IMR-90 (cell line): ENCODE data around the gene ARHGDIA. TPM values are rescaled to one million over a fixed set of nuclear protein-coding genes. Genes with fewer than 3 reads are reported as not detected.

Source experiments
- ATAC-seq: fragments of 200-7000 bp; cut with Tn5 transposase; 2 replicates; pipeline ENCODE4 v1.9.1; 2020; ENCODE audit warnings: low read depth, mild to moderate bottlenecking, moderate library complexity
- BruUV-seq: library from RNA; stranded (reverse); fragments of 400-500 nt; replicated peaks from 2 replicates; lab custom pipeline; 2021; lab: Mats Ljungman, UMichigan
- CTCF ChIA-PET: fragments of 300-600 bp; formaldehyde crosslinking; extraction: SDS; loops from one replicate; lab custom pipeline; 2021; ENCODE audit warnings: antibody characterized with exemption; lab: Yijun Ruan, JAX
- POLR2A ChIA-PET: fragments of 300-600 bp; sonication (Branson Sonifier 250); formaldehyde crosslinking; loops from one replicate; lab custom pipeline; 2022; ENCODE audit warnings: antibody characterized with exemption; ENCODE audit not compliant: unreplicated experiment; lab: Charles Lee
- DNase-seq: peaks from one replicate; pipeline ENCODE4 v3.0.0; 2013
- H2AFZ ChIP-seq: replicated peaks from 2 replicates; pipeline ENCODE3; 2013; ENCODE audit warnings: low read length, mild to moderate bottlenecking; ENCODE audit not compliant: poor library complexity
- H2AK5ac ChIP-seq: 2 replicates; pipeline ENCODE4 v1.6.1; 2013; ENCODE audit warnings: low read depth, low read length, inconsistent platforms
- H2AK9ac ChIP-seq: replicated peaks from 2 replicates; pipeline ENCODE3; 2013; ENCODE audit warnings: mild to moderate bottlenecking, low read depth, low read length, moderate library complexity; ENCODE audit not compliant: poor library complexity
- H2BK120ac ChIP-seq: 2 replicates; pipeline ENCODE4 v1.6.1; 2013; ENCODE audit warnings: low read depth, low read length, inconsistent platforms
- H2BK15ac ChIP-seq: 3 replicates; pipeline ENCODE4 v1.6.1; 2013; ENCODE audit warnings: low read depth, low read length, inconsistent platforms
- H2BK20ac ChIP-seq: 2 replicates; pipeline ENCODE4 v1.6.1; 2013; ENCODE audit warnings: low read depth, mild to moderate bottlenecking, inconsistent platforms, low read length, moderate library complexity
- H2BK5ac ChIP-seq: 2 replicates; pipeline ENCODE4 v1.6.1; 2013; ENCODE audit warnings: mild to moderate bottlenecking, low read depth, low read length, inconsistent platforms; ENCODE audit not compliant: poor library complexity, severe bottlenecking
- H3K14ac ChIP-seq: replicated peaks from 2 replicates; pipeline ENCODE4 v1.6.1; 2013; ENCODE audit warnings: low read depth, low read length, inconsistent platforms
- H3K18ac ChIP-seq: 2 replicates; pipeline ENCODE4 v1.6.1; 2013; ENCODE audit warnings: low read depth, low read length, control low read depth
- H3K23ac ChIP-seq: 2 replicates; pipeline ENCODE4 v1.6.1; 2013; ENCODE audit warnings: low read depth, low read length, inconsistent platforms
- H3K27ac ChIP-seq: 2 replicates; pipeline ENCODE4 v1.5.1; 2013; ENCODE audit warnings: mild to moderate bottlenecking, control low read depth, low read length; ENCODE audit not compliant: insufficient read depth
- H3K27me3 ChIP-seq: 2 replicates; pipeline ENCODE4 v1.6.1; 2013; ENCODE audit warnings: low read length; ENCODE audit not compliant: control insufficient read depth, insufficient read depth
- H3K36me3 ChIP-seq: 2 replicates; pipeline ENCODE4 v1.6.1; 2013; ENCODE audit warnings: low read length, mixed read lengths; ENCODE audit not compliant: control insufficient read depth, insufficient read depth
- H3K4ac ChIP-seq: 2 replicates; pipeline ENCODE4 v1.6.1; 2013; ENCODE audit warnings: low read depth, low read length, inconsistent platforms
- H3K4me1 ChIP-seq: 2 replicates; pipeline ENCODE4 v1.6.1; 2013; ENCODE audit warnings: low read length, mixed read lengths; ENCODE audit not compliant: control insufficient read depth, insufficient read depth
- H3K4me2 ChIP-seq: 2 replicates; pipeline ENCODE4 v1.6.1; 2013; ENCODE audit warnings: low read depth, mild to moderate bottlenecking, control low read depth, low read length, moderate library complexity
- H3K4me3 ChIP-seq: 2 replicates; pipeline ENCODE4 v1.5.1; 2013; ENCODE audit warnings: low read depth, mild to moderate bottlenecking, control low read depth, low read length, moderate library complexity; ENCODE audit not compliant: insufficient read depth
- H3K56ac ChIP-seq: 2 replicates; pipeline ENCODE4 v1.6.1; 2013; ENCODE audit warnings: low read length, inconsistent platforms; ENCODE audit not compliant: insufficient read depth; ENCODE audit errors: extremely low read depth
- H3K79me1 ChIP-seq, 2 experiments: 2 replicates each; pipeline ENCODE4 v1.6.1; 2013; ENCODE audit warnings: low read length in 2 of 2, inconsistent platforms in 1 of 2, low read depth in 1 of 2
- H3K9ac ChIP-seq: 2 replicates; pipeline ENCODE4 v1.6.1; 2013; ENCODE audit warnings: low read depth, low read length, control low read depth
- H3K9me1 ChIP-seq: 2 replicates; pipeline ENCODE4 v1.6.1; 2013; ENCODE audit warnings: low read length, inconsistent platforms; ENCODE audit not compliant: insufficient read depth
- H3K9me3 ChIP-seq: 2 replicates; pipeline ENCODE4 v1.6.1; 2013; ENCODE audit warnings: low read length; ENCODE audit not compliant: control insufficient read depth, insufficient read depth
- H4K20me1 ChIP-seq: 2 replicates; pipeline ENCODE4 v1.6.1; 2013; ENCODE audit warnings: low read length, inconsistent platforms; ENCODE audit not compliant: insufficient read depth
- H4K5ac ChIP-seq: 2 replicates; pipeline ENCODE4 v1.6.1; 2013; ENCODE audit warnings: mild to moderate bottlenecking, low read depth, low read length, control low read depth
- H4K8ac ChIP-seq, 2 experiments: 2 replicates each; pipeline ENCODE4 v1.6.1; 2013; ENCODE audit warnings: low read depth in 2 of 2, low read length in 2 of 2, control low read depth in 1 of 2, inconsistent platforms in 1 of 2
- H4K91ac ChIP-seq: 2 replicates; pipeline ENCODE4 v1.6.1; 2013; ENCODE audit warnings: low read depth, low read length, inconsistent platforms; ENCODE audit not compliant: insufficient read depth
- BHLHE40 ChIP-seq: fragments of 150-350 bp; IDR thresholded peaks from 2 replicates; pipeline ENCODE4 v1.6.1; 2016; ENCODE audit warnings: mild to moderate bottlenecking, low read depth, low read length
- CTCF ChIP-seq: conservative IDR thresholded peaks from 2 replicates; pipeline ENCODE4 v1.5.1; 2012; ENCODE audit warnings: mild to moderate bottlenecking, low read depth, low read length, improper control_type of control experiment
- FOS ChIP-seq: fragments of 150-350 bp; IDR thresholded peaks from 2 replicates; pipeline ENCODE4 v1.6.1; 2016; ENCODE audit warnings: low read depth, low read length
- MAZ ChIP-seq: IDR thresholded peaks from 2 replicates; pipeline ENCODE4 v1.6.1; 2012; ENCODE audit warnings: low read depth, mild to moderate bottlenecking, low read length, improper control_type of control experiment, moderate library complexity, borderline replicate concordance
- MXI1 ChIP-seq: IDR thresholded peaks from 2 replicates; pipeline ENCODE4 v1.6.1; 2012; ENCODE audit warnings: low read depth, mild to moderate bottlenecking, low read length, moderate library complexity, borderline replicate concordance
- POLR2A ChIP-seq: IDR thresholded peaks from 2 replicates; pipeline ENCODE4 v1.6.1; 2012; ENCODE audit warnings: mild to moderate bottlenecking, low read depth, low read length
- RAD21 ChIP-seq: IDR thresholded peaks from 2 replicates; pipeline ENCODE4 v1.6.1; 2012; ENCODE audit warnings: low read length, improper control_type of control experiment
- RCOR1 ChIP-seq: IDR thresholded peaks from 2 replicates; pipeline ENCODE4 v1.6.1; 2012; ENCODE audit warnings: mild to moderate bottlenecking, low read length, improper control_type of control experiment; ENCODE audit not compliant: insufficient replicate concordance
- RFX5 ChIP-seq: IDR thresholded peaks from 2 replicates; pipeline ENCODE4 v1.8.0; 2012; ENCODE audit warnings: low read depth, mild to moderate bottlenecking, low read length, moderate library complexity
- WGBS, 2 experiments: methylation state at CpG; one replicate each; pipeline versions ENCODE4 v1.1.5 to v1.1.7; 2013; ENCODE audit warnings: missing lambda C conversion rate in 2 of 2; ENCODE audit not compliant: insufficient read length in 1 of 2; ENCODE audit errors: extremely low coverage in 2 of 2; 5-methylcytosine and 5-hydroxymethylcytosine counted together
- dilution Hi-C: fragments of 300-500 bp; cut with HindIII; formaldehyde crosslinking; loops from one replicate; pipeline ENCODE4 v1.14.3; 2018; ENCODE audit warnings: low sequenced_read_pairs; ENCODE audit not compliant: unreplicated experiment
- in situ Hi-C: fragments of 300-500 bp; cut with MboI; formaldehyde crosslinking; loops from 3 replicates; pipeline ENCODE4 v1.14.3; 2019; ENCODE audit warnings: low sequenced_read_pairs, inconsistent platforms, mixed read lengths
- intact Hi-C: fragments of 100-400 bp; cut with micrococcal nuclease; formaldehyde crosslinking; loops from 2 replicates; pipeline ENCODE4 v1.10.0; 2022
- polyA plus RNA-seq, 3 experiments: library from polyadenylated mRNA; depleted of rRNA; stranded (reverse); fragments of >200 nt; gene quantifications; 2 replicates each; pipeline ENCODE4 v1.2.3, GENCODE V29; 2012; ENCODE audit warnings: low replicate concordance in 1 of 3
- total RNA-seq: library from RNA; depleted of rRNA; stranded (reverse); fragments of >200 nt; gene quantifications from 2 replicates; pipeline ENCODE4 v1.2.3, GENCODE V29; 2012

ARHGDIA gene
- total and polyA plus RNA-seq, 2 of the 4 experiments (the other 2 are of a cell fraction): 62.7 to 362 TPM

GRCh38 chr17:81911969-81912368, 40.8 kb upstream of the ARHGDIA start:
- H3K79me1 ChIP-seq: peaks cover 11 to 49% of the 10 kb centered on the region in 2 experiments
- intact Hi-C loops: no loop called here
- H3K23ac ChIP-seq: no peak overlapping the region
- ATAC-seq (no peak), DNase-seq (no peak)
- CTCF ChIA-PET: no interaction called here
- H3K9ac ChIP-seq: no peak overlapping the region
- no peak overlapping the region for H3K4me3 ChIP-seq
- H2AK9ac ChIP-seq: no peak overlapping the region
- no peak overlapping the region for H3K56ac ChIP-seq
- H4K5ac ChIP-seq: no peak overlapping the region
- no peak overlapping the region for H2AK5ac ChIP-seq
- peaks cover 49% of the 10 kb centered on the region for H3K36me3 ChIP-seq
- H2BK120ac ChIP-seq: no peak overlapping the region
- no peak overlapping the region for H3K27ac ChIP-seq
- H2BK5ac ChIP-seq: no peak overlapping the region
- BruUV-seq: no TSS peak
- dilution Hi-C loops: no loop called here
- 95% methylated on average over 16 of the region's 19 CpGs; no CpG with 5 or more reads in 1 of the 2 experiments for WGBS, 2 experiments
- H3K18ac ChIP-seq: no peak overlapping the region
- no peak overlapping the region for H3K14ac ChIP-seq
- H3K4me2 ChIP-seq: no peak overlapping the region
- no peak overlapping the region for H2AFZ ChIP-seq
- H4K20me1 ChIP-seq: peaks cover 34% of the 10 kb centered on the region
- POLR2A ChIA-PET: no interaction called here
- H2BK15ac ChIP-seq: no peak overlapping the region
- no peak overlapping the region for H4K91ac ChIP-seq
- peaks cover 8% of the 10 kb centered on the region for H3K4me1 ChIP-seq
- no peak for TF ChIP-seq MAZ
- no peak for TF ChIP-seq CTCF
- TF ChIP-seq POLR2A: no peak
- TF ChIP-seq RFX5: no peak
- TF ChIP-seq RCOR1: no peak
- no peak for TF ChIP-seq RAD21
- TF ChIP-seq BHLHE40: no peak
- no peak for TF ChIP-seq FOS
- TF ChIP-seq MXI1: no peak
- H3K27me3 ChIP-seq: no peaks in the 10 kb centered on the region
- H2BK20ac ChIP-seq: no peak overlapping the region
- in situ Hi-C loops: no loop called here
- no peak overlapping the region for H3K4ac ChIP-seq
- H3K9me3 ChIP-seq: no peaks in the 10 kb centered on the region
- no peak overlapping the region for H4K8ac ChIP-seq
- H3K9me1 ChIP-seq: peaks cover 13% of the 10 kb centered on the region; the same call in 1 of the 2 replicates
